ENCODE data around the gene NSUN2.

DNA sequence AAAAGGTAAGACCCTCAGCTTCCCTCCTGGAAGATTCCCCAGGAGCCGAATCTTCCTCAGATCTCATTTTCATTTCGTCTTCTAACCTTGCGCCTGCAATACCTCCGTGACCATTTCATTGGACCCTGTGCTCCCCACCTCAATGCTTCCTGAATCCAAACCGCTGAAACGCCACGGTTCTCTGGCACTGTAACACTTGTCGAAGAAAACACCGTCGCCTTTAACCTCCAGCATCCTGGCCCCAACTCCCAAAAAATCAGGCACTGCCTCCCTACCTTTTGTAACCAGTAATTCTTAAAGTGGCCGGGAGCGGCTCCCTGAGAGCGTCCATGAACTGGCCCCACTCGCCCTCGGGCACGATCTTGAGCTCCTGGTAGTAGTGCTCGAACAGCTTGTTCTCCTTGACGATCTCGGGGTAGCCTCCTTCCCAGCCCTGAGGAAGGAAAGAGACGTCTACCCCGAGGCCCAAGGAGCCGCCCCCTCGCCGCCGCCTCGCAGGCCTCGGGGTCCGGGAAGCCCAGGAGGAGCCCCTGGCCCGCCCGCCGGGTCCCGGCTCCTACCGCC, 438 bp downstream of the NSUN2 start:
- TF ChIP-seq EZH2 (optimal IDR thresholded peaks at IDR 0.05; ENCODE audit: low read depth, low read length) = no peak
- TF ChIP-seq, protein P1, sequence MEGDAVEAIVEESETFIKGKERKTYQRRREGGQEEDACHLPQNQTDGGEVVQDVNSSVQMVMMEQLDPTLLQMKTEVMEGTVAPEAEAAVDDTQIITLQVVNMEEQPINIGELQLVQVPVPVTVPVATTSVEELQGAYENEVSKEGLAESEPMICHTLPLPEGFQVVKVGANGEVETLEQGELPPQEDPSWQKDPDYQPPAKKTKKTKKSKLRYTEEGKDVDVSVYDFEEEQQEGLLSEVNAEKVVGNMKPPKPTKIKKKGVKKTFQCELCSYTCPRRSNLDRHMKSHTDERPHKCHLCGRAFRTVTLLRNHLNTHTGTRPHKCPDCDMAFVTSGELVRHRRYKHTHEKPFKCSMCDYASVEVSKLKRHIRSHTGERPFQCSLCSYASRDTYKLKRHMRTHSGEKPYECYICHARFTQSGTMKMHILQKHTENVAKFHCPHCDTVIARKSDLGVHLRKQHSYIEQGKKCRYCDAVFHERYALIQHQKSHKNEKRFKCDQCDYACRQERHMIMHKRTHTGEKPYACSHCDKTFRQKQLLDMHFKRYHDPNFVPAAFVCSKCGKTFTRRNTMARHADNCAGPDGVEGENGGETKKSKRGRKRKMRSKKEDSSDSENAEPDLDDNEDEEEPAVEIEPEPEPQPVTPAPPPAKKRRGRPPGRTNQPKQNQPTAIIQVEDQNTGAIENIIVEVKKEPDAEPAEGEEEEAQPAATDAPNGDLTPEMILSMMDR (IDR thresholded peaks at IDR 0.05; ENCODE audit: low read length) = no peak; the same call in 1 of the 2 replicates
- no peak for TF ChIP-seq EZH2phosphoT487 (IDR thresholded peaks at IDR 0.05; ENCODE audit: low read length)
